Cardiac ventricle fibroblast (primary cell): ENCODE data around the gene MANBA. TPM values are rescaled to one million over a fixed set of nuclear protein-coding genes. Genes with fewer than 3 reads are reported as not detected.

Experiments
- total RNA-seq: library from RNA; depleted of rRNA; stranded (reverse); fragments of >200 nt; gene quantifications from 2 replicates; pipeline ENCODE4 v1.2.3, GENCODE V29; 2015

MANBA gene
- 31.8 and 34.8 TPM in 2 replicates for total RNA-seq

GRCh38 chr4:102760645-102761295 is at the start of gene MANBA:
MANBA (minus strand) TSS chr4:102760968; CDS start chr4:102760894, 74 bp downstream.

Other genes starting within 250 kb of the MANBA start
- 235 and 241 TPM in 2 replicates for gene UBE2D3, start 66.6 kb upstream of the MANBA start, total RNA-seq
- 12.7 and 15.9 TPM in 2 replicates for gene CISD2, start 108.0 kb upstream of the MANBA start, total RNA-seq